Gastrocnemius medialis (tissue), 4 donors: ENCODE data around the gene PRR12.

Source experiments
- CTCF ChIP-seq, 5 experiments: fragments of 450-650 bp in 3 of 5; fragments of 200-600 bp in 2 of 5; sonication (generic) in 2 of 5; IDR thresholded peaks in 4 of 5; conservative IDR thresholded peaks in 1 of 5; 1 replicate in 4 of 5; 2 replicates in 1 of 5; pipeline ENCODE4 v1.5.1; 2016 to 2019; ENCODE audit warnings: antibody characterized with exemption in 5 of 5, mild to moderate bottlenecking in 3 of 5, moderate library complexity in 3 of 5
- POLR2A ChIP-seq, 2 donors: fragments of 450-650 bp; IDR thresholded peaks; one replicate each; pipeline ENCODE4 v1.6.1; 2017; ENCODE audit warnings: antibody characterized with exemption in 2 of 2, mild to moderate bottlenecking in 2 of 2, moderate library complexity in 2 of 2

DNA sequence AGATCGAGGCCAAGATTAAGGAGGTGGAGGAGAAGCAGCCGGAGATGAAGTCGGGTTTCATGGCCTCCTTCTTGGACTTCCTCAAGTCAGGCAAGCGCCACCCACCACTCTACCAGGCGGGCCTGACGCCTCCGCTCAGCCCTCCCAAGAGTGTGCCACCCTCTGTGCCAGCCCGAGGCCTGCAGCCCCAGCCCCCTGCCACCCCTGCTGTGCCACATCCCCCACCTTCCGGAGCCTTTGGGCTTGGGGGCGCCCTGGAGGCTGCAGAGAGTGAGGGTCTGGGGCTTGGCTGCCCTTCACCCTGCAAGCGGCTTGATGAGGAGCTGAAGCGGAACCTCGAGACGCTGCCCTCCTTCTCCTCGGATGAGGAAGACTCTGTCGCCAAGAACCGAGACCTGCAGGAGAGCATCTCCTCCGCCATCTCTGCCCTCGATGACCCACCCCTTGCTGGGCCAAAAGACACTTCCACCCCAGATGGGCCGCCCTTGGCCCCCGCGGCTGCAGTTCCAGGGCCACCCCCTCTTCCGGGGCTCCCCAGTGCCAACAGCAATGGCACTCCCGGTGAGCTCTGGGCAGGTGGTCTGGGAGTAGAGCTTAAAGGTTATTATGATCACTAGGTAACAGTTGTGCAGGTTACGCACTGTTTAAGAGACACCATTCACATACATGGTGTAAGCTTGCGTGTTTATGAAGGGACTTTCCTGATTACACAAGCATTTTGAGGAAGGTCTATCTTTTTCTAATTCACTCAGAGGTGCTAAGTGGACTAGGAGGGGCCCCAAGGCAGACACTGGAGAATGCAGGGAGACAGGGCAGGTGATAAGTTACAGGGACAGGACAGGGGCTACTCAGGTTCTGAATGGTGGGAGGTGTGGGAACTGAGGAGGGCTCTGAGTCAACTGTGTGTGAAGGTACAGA, 8.7 kb downstream of the PRR12 start:
- TF ChIP-seq CTCF (IDR thresholded peaks at IDR 0.05 in 4 of 5, conservative IDR thresholded peaks at IDR 0.05 in 1 of 5) (no peak), POLR2A (IDR thresholded peaks at IDR 0.05) (no peak)
